Glomerular visceral epithelial cell (primary cell): ENCODE measurements around the gene SIX1.

Experiments used
- DNase-seq: peaks from one replicate; pipeline ENCODE4 v3.0.0-alpha.2; 2016; ENCODE audit errors: extremely low spot score

Gene SIX1

DNA sequence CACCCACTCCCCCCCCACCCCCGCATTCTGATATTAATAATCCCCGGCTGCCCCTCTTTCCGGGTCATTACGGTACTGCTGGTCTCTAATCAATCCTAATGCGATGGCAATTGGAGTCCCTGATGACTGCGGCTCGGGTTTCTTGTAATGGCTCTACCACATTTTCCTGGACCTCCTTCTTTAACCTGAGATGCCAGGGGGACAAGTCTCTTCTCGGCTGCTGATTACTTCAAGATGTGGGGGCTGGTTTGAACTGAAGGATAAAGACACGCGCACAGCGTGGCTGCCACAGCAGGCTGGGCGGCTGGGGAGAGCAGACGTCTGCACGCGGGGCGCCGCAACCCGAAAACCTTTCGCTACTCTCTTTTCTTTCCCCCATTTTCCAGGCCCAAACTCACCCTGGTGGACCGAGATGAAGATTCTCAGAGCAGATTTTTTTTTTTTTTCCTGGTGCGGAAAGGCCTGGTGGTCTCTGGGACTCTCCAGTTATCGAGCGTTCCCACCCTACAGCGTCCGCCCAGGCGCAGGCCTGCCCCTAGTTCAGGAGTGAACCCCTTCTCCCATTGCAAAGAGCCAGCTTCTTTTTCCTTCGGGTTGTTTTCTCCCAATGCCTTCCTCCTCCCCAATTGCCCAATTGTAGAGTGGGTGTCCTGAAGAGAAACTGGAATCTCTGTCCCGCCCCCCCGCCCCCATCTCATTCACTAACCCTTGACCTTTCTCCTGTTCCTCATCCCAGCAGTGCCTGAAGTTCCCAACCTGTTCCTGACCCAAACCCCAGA is 6.0 kb upstream of the SIX1 start:
- DNase-seq = no peak

DNA sequence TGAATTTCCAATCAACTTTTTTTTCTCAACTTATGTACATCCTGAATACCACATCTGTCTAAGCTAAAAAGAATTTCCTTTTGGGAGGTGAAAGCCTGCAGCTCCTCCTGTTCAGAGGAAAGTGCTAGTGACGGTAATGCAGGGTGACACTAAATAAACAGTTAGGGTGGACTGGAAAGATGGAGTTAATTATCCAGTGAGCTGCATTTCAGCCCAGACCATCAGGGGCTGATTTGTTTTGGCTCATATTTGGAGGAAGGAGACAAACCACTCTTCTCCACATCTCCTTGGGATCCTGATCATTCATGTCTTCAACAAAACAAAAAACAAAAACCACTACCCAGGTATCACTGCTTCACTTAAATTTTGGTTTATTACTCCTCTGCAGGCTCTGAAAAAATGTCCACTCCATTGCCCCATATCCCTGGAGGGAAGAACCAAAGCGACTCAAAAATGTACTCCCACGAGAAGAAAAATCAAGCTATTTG is 5.1 kb upstream of the SIX1 start:
- no peak for DNase-seq

DNA sequence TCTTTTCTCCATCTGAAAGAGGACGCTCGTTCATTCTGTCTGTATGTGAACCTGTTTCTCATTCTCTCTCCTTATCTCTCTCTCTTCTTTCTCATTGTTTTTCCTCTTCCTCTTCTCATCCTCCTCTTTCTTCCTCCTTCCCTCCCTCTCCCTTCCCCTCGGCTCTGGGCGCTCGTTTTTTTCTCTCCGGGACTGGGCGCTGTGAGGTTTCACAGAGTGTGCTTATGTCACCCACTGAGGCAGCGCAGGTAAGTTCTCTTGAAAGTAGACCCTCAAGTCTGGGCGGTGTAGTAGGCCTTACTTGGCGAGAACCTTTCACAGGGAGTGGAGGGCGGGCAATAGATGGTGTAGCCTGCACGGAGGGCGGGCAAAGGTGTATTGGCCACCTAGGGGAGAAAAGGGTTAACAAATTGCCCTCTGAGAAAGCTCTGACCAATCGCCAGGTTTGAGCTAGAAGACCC is 4.5 kb upstream of the SIX1 start:
- no peak for DNase-seq

DNA sequence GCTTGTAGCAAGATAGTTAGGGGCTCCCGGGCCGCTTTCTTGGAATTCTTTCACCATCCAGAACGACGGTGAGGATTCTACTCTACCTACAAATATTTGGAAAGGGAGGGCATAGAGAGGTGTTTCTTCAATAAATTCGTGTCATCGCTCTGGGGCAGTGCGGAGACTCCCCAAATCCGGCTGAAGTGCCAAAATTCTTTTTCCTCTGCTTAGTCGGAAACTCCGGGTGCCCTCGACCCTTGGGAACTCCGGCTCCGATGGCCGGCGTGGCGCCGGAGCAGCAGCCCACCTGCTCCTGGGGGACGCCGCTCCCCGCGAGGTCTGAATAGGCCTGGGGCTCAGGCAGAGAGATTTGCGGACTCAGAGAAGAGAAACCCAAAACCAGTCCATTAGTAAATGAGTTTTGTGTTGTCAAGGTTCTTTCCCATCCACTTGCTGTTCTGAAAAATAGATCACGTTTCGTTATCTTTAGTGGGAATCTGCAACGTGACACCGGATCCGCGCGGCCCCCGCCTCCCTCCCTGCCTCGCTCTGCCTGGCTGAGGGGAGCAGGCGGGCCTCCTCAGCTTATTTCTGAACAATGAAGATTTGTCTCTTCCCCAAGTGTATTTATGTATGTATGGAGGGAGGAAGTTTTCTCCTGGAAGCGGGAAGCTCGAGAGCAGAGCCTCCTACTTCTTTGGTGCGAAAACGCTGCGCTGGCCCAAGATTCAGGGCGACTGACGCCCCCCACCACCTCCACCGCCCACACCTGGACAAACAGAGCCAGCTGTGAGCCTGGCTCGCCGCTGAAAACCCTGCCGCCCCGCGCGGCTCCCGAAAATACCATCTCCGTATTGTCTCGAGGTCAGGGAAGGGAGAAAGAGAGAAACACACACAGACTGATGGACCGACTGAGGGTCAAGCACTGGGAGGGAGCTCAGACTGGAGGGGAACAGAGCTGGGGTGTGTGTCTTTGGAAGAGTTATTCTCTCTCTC is 3.7 kb upstream of the SIX1 start:
- DNase-seq = no peak

DNA sequence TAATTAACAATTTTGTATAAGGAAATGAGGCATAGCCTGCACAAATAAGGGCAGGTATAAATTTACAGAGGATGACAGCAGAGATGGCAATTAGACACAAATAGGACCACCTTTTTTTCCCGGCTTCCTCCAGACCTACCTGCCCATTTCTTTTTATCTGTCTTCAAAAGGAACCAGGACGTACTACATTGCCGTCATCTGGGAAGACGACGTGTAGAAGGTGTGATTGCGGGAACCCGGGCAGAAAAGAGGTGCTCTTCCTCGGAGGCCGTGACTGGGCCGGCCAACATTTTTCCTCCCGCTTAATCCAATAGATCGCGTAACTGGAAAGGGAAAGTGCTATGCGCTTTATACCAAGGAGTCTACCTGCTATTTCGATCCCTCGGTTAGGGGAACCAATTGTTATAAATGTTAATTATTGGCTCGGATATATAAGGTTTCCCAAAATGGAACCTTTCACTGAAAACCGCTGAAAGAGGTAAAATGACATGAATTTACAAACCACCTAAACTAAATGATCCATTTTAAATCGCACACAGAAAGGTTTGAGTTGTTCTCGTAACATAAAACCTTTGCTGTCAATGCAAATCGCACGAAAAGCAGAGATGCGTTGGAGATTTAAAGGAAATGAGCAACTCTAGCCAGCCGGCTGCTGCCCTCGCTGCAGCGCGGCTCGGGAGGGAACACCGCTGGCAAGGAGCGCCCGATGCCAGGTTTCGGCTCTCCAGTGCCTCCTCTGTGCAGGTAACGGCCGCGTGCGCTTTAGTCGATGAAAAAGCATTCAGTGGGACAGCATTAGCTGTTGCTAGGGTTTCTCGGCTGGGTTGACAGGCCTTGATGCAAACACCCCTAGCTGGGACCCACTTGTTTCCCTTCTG is 2.8 kb upstream of the SIX1 start:
- no peak for DNase-seq

DNA sequence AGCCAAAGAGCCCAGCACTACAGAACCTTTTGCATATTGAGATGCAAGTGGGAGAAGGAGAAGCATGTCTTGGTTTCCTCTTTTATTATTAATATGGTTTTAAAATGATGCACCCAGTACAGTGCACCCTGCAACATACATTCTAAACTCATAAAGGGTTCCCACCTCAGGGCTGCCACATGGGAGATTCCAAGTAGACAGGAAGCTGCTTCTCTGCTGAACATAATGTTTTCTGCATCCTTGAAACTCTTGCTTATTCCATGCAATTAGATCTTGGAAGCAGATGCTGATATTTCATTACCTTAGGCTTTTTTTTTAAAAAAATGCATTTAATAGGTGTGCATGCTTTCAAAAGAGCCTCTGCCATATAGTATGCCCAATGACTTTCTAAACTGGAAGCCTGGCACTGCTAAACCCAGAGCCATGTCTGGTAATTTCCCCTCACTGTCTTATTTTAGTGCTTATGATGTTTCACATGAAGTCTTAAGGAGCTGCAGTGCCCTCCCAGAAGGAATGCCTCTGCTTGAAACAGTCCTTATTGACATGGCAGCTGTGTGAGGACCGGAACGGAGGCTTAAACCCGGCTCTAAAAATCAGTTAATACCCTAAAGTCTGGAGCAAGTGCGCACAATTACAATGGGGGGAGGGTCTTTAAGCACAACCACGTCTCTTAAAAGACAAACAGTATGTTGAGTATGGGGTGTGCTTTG is 2.0 kb upstream of the SIX1 start:
- DNase-seq = no peak

DNA sequence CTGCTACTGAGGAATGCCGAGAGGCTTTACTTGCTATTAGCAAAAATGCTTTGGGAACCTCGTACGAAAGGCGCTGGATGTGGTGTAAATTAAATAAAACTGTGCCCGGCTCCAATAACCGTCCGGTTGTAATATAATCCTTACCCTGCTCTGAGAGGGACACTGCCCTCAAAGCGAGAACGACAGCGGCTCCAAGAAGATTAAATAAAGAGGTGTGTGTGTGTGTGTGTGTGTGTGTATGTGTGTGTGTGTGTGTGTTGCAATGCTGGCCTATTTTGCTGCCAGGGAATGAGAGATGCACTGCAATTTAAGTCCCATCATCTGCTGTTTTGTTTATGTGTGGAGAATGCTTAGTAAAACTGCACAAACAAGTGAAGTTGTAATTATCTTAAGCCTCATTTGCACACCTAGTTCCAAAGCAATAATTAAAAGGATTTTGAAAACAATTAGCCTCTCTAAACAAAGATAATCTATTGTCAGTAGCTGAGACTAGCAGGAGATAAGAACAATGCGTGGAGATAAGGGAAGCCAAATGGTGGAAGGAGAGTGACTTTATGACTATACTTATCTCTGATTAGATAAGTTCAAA is 1.2 kb upstream of the SIX1 start:
- no peak for DNase-seq

DNA sequence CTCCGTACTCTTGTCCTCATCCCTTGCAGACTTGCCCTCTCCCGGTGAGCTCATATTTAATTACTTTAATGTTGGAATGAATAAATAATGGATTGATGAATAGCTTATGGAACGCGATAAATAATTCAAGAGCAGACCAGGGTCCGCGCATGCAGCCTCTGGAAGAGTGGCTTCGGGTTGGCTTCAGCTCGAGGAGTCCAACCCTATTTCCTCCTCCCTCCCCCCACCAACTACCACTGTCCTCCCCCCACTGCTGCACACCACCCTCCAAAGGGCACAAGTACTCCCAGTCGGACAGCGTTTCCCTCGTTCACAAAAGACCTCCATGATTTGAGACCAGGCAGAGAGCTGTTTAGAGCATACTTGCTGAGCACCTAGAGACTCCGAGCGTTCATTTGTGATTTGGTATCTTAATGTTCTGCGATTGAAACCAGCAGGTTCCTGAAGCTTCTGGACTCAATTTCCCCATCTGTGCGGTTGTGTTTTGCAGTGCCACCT is 647 bp upstream of the SIX1 start:
- peak; percentile 25 for DNase-seq

DNA sequence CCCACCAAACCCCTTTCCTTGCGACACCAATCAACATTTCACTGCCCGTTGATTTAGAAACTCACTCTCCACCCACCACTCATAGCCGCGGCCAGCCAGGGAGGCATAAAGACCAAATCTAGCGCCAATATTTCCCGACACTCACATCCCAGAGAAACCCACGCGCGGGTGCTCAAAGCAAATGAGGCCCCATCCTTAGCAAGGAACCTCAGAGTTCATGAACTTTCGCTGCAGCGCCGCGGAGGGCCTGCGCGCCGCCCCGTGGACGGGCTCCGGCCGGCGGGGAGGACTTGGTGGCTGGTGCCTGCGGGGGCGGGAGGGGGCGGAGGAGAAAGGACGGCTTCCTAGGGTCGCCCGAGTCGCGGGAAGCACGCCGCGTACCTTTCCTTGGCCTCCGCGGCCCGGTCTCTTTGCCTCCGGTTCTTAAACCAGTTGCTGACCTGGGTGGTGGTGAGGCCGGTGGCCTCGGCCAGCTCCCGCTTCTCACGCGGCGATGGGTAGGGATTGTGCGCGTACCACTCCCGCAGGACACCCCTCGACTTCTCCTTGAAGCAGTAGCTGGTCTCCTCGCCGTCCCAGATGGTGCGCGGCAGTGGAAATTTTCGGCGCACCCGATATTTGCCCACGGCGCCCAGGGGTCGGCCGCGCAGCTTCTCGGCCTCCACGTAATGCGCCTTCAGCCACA is 886 bp downstream of the SIX1 start:
- peak; percentile 28 for DNase-seq

DNA sequence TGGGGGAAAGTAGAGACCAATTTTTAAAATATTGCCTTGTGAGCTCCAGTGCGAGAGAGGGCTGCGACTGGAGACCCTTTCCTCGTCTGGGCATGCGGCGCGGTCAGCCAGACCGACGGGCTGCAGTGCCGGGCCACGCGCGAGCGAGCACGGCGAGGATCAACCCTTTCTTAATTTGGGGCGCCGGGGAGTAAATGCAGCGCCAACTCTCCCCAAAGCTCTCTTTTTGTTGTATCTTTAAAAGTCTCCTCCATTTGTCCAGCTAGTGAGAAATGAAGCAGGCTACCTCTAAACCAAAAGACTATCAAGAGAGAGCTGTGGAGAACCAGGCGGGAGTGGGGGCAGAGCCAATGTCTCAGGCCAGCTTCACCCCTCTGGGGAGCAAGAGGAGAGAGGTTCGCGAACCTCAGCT is 1.4 kb downstream of the SIX1 start:
- DNase-seq = no peak

DNA sequence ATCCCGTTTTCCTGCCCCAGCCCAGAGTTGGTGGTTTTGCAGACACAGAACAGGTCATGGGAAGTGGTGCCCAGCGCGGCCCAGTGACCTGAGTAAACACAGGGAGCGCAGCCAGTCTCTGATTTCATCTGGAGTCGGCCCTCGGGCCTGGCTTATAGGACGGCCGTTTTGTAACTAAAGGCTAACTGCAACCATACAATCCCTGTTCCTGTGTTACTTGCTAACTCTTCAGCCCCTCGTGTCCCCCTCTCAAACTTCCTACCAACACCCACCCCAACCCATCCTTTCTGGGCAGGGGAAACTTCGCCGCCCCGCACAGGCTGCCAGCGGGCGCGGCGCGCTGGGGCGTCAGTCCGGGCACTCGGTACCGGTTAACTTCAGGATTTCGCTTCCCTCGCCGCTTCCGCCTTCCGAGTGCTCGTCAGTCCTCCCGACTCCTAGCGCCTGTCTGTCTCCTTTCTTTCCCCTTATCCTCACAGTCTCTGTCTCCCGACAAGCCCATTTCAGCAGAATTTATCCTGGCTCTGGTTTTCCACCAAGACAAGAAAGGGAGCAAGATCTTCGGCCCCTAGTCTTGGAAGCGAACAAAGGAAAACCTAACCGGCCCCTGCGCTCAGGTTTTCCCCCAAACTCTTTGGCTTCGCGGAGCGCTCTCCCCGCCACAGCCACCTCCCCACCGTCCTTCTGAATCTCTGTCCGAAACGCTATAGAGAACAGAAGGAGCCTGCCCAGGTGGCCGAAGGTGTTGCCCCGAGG is 2.0 kb downstream of the SIX1 start:
- peak; percentile 66 for DNase-seq

DNA sequence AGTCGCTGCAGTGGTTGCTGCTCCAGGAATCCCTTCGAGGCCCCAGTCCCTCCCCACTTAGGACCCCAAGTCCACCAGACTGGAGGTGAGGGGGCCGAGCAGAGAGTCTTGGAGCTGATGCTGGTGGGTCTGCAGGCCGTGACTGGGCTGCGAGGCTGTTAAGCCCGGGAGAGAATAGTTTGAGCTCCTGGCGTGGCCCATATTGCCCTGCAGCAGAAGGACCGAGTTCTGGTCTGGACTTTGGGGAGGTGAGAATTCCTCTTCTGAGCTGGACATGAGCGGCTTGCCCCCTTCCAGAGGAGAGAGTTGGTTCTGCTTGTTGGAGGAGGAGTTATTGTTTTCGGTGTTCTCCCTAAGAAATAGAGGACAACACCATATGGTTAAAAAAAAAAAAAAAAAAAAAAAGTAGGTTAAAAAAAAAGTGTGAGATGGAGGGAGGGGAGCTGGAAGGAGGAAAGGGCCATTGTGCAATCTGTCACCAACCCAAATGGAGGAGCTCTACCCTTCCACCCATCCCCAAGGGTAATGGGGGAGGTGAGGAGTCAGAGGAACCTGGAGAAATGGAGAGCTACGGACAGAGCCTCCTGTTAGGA is 3.0 kb downstream of the SIX1 start:
- no peak for DNase-seq

DNA sequence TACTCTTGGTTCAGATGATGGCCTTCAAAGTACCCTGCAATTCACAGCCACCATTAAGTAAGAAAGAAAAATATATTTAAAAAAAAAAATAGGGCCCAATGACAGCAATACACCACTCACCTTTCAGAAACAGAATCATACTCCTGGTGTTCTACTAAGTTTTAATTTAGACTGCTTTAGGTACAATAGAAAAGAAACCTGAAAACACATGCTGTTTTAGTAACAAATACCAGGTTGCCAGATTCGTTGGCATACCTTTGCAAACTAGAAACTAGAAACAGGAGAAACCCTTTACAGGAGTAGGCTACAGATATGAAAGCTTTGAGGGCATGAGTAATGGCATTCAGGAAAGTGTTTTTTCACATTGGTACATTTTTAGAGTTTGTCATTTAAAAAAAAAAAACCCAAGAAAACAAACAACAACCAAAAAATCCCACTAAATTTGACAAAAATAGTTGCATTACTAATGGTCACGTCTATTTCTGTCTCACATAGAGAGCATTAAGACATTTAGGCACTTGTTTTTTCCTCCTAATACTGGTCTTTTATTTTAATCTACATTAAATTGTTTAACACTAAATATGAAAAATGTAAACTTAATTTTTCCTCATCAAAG is 4.0 kb downstream of the SIX1 start:
- no peak for DNase-seq

DNA sequence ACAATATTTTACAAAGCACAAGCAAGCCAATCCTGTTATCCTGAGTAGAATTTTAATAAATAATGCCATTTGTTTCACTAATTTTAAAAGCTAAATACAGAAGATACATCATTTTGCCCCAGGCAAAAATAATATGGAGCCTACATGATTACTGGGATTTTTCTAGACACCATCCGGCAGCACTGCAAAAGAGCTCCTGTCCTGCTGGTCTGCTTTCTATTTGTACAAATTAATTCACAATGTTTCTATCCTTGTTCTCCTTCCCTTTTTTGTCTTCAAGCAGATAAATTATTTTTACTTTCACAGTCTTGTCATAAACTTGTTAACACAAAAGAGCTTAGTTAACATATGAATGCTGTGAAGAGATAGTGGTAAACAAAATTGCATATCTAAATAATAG is 4.6 kb downstream of the SIX1 start:
- no peak for DNase-seq

DNA sequence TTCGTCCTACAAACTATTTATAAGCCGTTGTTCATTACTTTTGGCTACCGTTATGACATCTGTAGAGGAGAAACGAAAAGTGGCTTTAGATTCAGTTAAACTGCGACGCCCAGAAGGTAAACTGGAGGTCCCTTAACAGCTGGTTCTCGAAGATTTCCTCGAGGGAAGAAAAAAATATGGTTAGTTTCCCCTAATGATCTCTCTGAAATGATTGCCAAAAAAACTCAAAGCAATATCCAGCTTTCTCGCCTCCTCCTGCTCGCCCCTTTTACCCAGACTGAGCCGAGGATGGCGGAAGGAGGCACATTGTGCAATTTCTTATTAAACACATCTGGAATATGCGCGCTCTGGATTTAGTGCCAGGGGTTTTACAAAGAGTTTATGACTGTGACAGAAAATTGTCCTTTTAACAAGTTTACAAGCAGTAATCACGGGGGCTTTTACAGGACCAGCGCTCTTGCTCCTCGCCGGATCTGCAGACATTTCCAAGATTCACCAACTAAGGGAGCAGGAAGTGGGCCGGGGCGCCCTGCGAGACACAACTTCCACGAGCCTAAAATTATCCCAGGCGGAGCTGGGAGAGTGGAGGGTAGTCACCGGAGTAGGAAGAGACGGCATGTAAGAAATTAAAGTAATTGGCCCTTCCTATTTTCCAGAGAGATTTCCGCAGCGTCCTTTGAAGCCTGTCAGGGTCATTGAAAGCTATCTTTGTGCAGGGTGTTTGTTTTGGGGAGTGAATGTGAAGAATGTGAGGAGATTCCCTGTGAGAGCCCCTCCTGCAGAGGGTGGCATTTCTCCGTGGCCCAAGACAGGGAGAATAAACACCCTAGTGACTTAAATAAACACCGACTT is 5.6 kb downstream of the SIX1 start:
- DNase-seq = no peak

DNA sequence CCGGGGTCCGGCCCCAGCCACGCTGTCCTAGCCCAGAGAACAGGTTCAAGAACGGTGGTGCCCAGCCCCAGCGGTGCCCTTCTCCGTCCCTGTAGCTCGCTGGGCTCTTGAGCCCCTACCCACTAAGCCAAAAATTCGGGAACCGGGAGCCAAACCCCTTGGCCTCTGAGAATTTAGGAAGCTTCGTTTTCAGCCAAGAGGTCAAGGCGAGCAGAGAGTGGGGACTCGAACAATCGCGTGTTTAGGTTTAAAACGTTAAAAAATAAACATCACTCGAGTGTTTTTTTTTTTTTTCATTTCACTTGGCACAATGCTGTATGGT is 6.2 kb downstream of the SIX1 start:
- no peak for DNase-seq
